Fibroblast of the aortic adventitia (primary cell): Measurements from ENCODE around the gene ATXN10. TPM values are rescaled to one million over a fixed set of nuclear protein-coding genes. Genes with fewer than 3 reads are reported as not detected.
A peak's percentile ranks its signal among the peaks of the same experiment; 100 is the strongest.

Experiments
- DNase-seq: peaks from one replicate; pipeline ENCODE4 v3.0.0-alpha.2; 2010; ENCODE audit warnings: low read depth
- H3K4me3 ChIP-seq: 2 replicates; pipeline ENCODE4 v1.5.1; 2011; ENCODE audit warnings: low read depth, mild to moderate bottlenecking, control low read depth, low read length, moderate library complexity
- CTCF ChIP-seq: IDR thresholded peaks from 2 replicates; pipeline ENCODE4 v1.5.1; 2011; ENCODE audit warnings: mild to moderate bottlenecking, low read length, control low read depth, inconsistent platforms; ENCODE audit not compliant: insufficient read depth
- total RNA-seq: library from RNA; depleted of rRNA; stranded (reverse); fragments of >200 nt; gene quantifications from 2 replicates; pipeline ENCODE4 v1.2.3, GENCODE V29; 2012; ENCODE audit warnings: low replicate concordance

Gene ATXN10
- total RNA-seq, 1 donor: 130 TPM

GRCh38 chr22:45638197-45638596 lies 33.4 kb upstream of the ATXN10 start:
- no peak for TF ChIP-seq CTCF
- no peak for DNase-seq
- H3K4me3 ChIP-seq: no peak overlapping the region

GRCh38 chr22:45638834-45639746 lies 32.5 kb upstream of the ATXN10 start:
- DNase-seq: peak; percentile 69
- no peak overlapping the region for H3K4me3 ChIP-seq
- TF ChIP-seq CTCF: peak; percentile 7

- TF ChIP-seq CTCF: no peak
- no peak overlapping the region for H3K4me3 ChIP-seq
- no peak for DNase-seq
Measured at GRCh38 chr22:45639747-45640102, 31.9 kb upstream of the ATXN10 start.

- TF ChIP-seq CTCF: no peak
- DNase-seq: no peak
- H3K4me3 ChIP-seq: no peak overlapping the region
Measured at GRCh38 chr22:45640291-45640940, 31.2 kb upstream of the ATXN10 start.

- no peak overlapping the region for H3K4me3 ChIP-seq
- no peak for DNase-seq
- TF ChIP-seq CTCF: no peak
Measured at GRCh38 chr22:45640941-45641621, 30.6 kb upstream of the ATXN10 start.

GRCh38 chr22:45642986-45643385 lies 28.6 kb upstream of the ATXN10 start:
- TF ChIP-seq CTCF: no peak
- peak; percentile 21 for DNase-seq
- no peak overlapping the region for H3K4me3 ChIP-seq
